ENCODE measurements around the gene CA4.

Gene CA4

GRCh38 chr17:60147553-60148223 lies 2.1 kb upstream of the CA4 start:
- Histone ChIP-seq H3K36me3 (ENCODE audit: low read length) (no peaks in the 10 kb centered on the region), H2AFZ (ENCODE audit: low read depth, low read length, severe bottlenecking) (no peak overlapping the region), H3K27ac (ENCODE audit: low read depth, low read length) (no peak overlapping the region), H4K20me1 (ENCODE audit: low read depth, low read length) (no peaks in the 10 kb centered on the region), H3K4me2 (ENCODE audit: low read depth, low read length, poor library complexity, severe bottlenecking) (no peak overlapping the region), H3K9ac (ENCODE audit: low read length) (no peak overlapping the region), H3F3A (ENCODE audit: insufficient read depth) (no peaks in the 10 kb centered on the region), H3K9me2 (replicated peaks; ENCODE audit: insufficient read depth, low read length) (no peaks in the 10 kb centered on the region), H3K9me3 (ENCODE audit: insufficient read depth, low read length) (no peaks in the 10 kb centered on the region), H3K27me3 (ENCODE audit: low read length) (no peaks in the 10 kb centered on the region), H3K4me3 (ENCODE audit: insufficient read depth, low read length, poor library complexity, severe bottlenecking) (no peak overlapping the region), H3K79me2 (ENCODE audit: insufficient read depth, low read length) (no peaks in the 10 kb centered on the region)
- no peak for TF ChIP-seq CTCF (IDR thresholded peaks at IDR 0.05; ENCODE audit: insufficient read depth, low read length, poor library complexity, severe bottlenecking)
- no peak for TF ChIP-seq EZH2phosphoT487 (conservative IDR thresholded peaks at IDR 0.05; ENCODE audit: low read length)

- no peak overlapping the region for H3K4me2 ChIP-seq (ENCODE audit: low read depth, low read length, poor library complexity, severe bottlenecking)
- H3K9me3 ChIP-seq (ENCODE audit: insufficient read depth, low read length) = no peaks in the 10 kb centered on the region
- H3K4me3 ChIP-seq (ENCODE audit: insufficient read depth, low read length, poor library complexity, severe bottlenecking) = no peak overlapping the region
- H3K36me3 ChIP-seq (ENCODE audit: low read length) = no peaks in the 10 kb centered on the region
- no peaks in the 10 kb centered on the region for H3K79me2 ChIP-seq (ENCODE audit: insufficient read depth, low read length)
- TF ChIP-seq EZH2phosphoT487 (conservative IDR thresholded peaks at IDR 0.05; ENCODE audit: low read length) = no peak
- no peak for TF ChIP-seq CTCF (IDR thresholded peaks at IDR 0.05; ENCODE audit: insufficient read depth, low read length, poor library complexity, severe bottlenecking)
- no peaks in the 10 kb centered on the region for H3K27me3 ChIP-seq (ENCODE audit: low read length)
- H4K20me1 ChIP-seq (ENCODE audit: low read depth, low read length) = no peaks in the 10 kb centered on the region
- no peak overlapping the region for H3K9ac ChIP-seq (ENCODE audit: low read length)
- no peak overlapping the region for H2AFZ ChIP-seq (ENCODE audit: low read depth, low read length, severe bottlenecking)
- no peak overlapping the region for H3K27ac ChIP-seq (ENCODE audit: low read depth, low read length)
- H3K9me2 ChIP-seq (replicated peaks; ENCODE audit: insufficient read depth, low read length) = no peaks in the 10 kb centered on the region
- H3F3A ChIP-seq (ENCODE audit: insufficient read depth) = no peaks in the 10 kb centered on the region
Measured at GRCh38 chr17:60148373-60148772, 1.4 kb upstream of the CA4 start.

GRCh38 chr17:60151355-60151754 lies 1.6 kb downstream of the CA4 start:
- Histone ChIP-seq H3F3A (ENCODE audit: insufficient read depth) (no peaks in the 10 kb centered on the region), H4K20me1 (ENCODE audit: low read depth, low read length) (no peaks in the 10 kb centered on the region), H3K9me2 (replicated peaks; ENCODE audit: insufficient read depth, low read length) (no peaks in the 10 kb centered on the region), H2AFZ (ENCODE audit: low read depth, low read length, severe bottlenecking) (no peak overlapping the region), H3K4me2 (ENCODE audit: low read depth, low read length, poor library complexity, severe bottlenecking) (no peak overlapping the region), H3K9me3 (ENCODE audit: insufficient read depth, low read length) (no peaks in the 10 kb centered on the region), H3K9ac (ENCODE audit: low read length) (no peak overlapping the region), H3K79me2 (ENCODE audit: insufficient read depth, low read length) (no peaks in the 10 kb centered on the region), H3K4me3 (ENCODE audit: insufficient read depth, low read length, poor library complexity, severe bottlenecking) (no peak overlapping the region), H3K36me3 (ENCODE audit: low read length) (no peaks in the 10 kb centered on the region), H3K27me3 (ENCODE audit: low read length) (no peaks in the 10 kb centered on the region), H3K27ac (ENCODE audit: low read depth, low read length) (no peak overlapping the region)
- TF ChIP-seq CTCF (IDR thresholded peaks at IDR 0.05; ENCODE audit: insufficient read depth, low read length, poor library complexity, severe bottlenecking) (no peak), EZH2phosphoT487 (conservative IDR thresholded peaks at IDR 0.05; ENCODE audit: low read length) (no peak)

Data from SU-DHL-6 (cell line).